K562 (cell line): ENCODE results near the gene CAMK1D. TPM values are rescaled to one million over a fixed set of nuclear protein-coding genes. Genes with fewer than 3 reads are reported as not detected.

Experiments
- ATAC-seq: fragments of 200-7000 bp; cut with Tn5 transposase; 3 replicates; pipeline ENCODE4 v1.9.1; 2020; ENCODE audit warnings: moderate library complexity
- BruUV-seq: library from RNA; stranded (reverse); fragments of 400-500 nt; replicated peaks from 2 replicates; lab custom pipeline; 2021; lab: Mats Ljungman, UMichigan
- CTCF ChIA-PET: fragments of 300-600 bp; formaldehyde crosslinking; extraction: SDS; loops from one replicate; lab custom pipeline; 2021; ENCODE audit warnings: low intra/inter-chr PET ratio; lab: Yijun Ruan, JAX
- POLR2A ChIA-PET: fragments of 300-600, 350-650 bp; sonication (Branson Sonifier 250); formaldehyde crosslinking; extraction: SDS; loops from one replicate; lab custom pipeline; 2021; ENCODE audit warnings: antibody characterized with exemption, inconsistent platforms; lab: Yijun Ruan, JAX
- DNase-seq, 4 experiments: peaks; one replicate each; pipeline versions ENCODE4 v3.0.0 to v3.0.0-alpha.2; 2011 to 2018; ENCODE audit warnings: low spot score in 3 of 4, mixed read lengths in 3 of 4; ENCODE audit errors: extremely low read depth in 1 of 4
- FAIRE-seq: peaks from 2 replicates; lab custom pipeline; 2011; peaks lifted over from hg19 to GRCh38; lab: Jason Lieb, UNC
- H2AFZ ChIP-seq: 2 replicates; pipeline ENCODE4 v1.6.0; 2011; ENCODE audit warnings: low read depth, low read length, control low read depth, inconsistent platforms
- H3K27ac ChIP-seq: fragments of 200-600 bp; 3 replicates; pipeline ENCODE4 v1.8.0; 2011; ENCODE audit warnings: low read depth, mild to moderate bottlenecking, control low read depth, inconsistent platforms, low read length, moderate library complexity, mixed read lengths; ENCODE audit errors: extremely low read depth
- H3K27me3 ChIP-seq, 2 experiments: fragments of 300-600 bp in 1 of 2; 2 replicates in 1 of 2; 3 replicates in 1 of 2; pipeline versions ENCODE4 v1.6.0 to v1.8.0; 2011; ENCODE audit warnings: inconsistent platforms in 2 of 2, low read length in 2 of 2, mild to moderate bottlenecking in 1 of 2, mixed read lengths in 1 of 2, moderate library complexity in 1 of 2; ENCODE audit not compliant: control insufficient read depth in 2 of 2, insufficient read depth in 2 of 2
- H3K36me3 ChIP-seq: fragments of 300-600 bp; 3 replicates; pipeline ENCODE4 v1.8.0; 2011; ENCODE audit warnings: mild to moderate bottlenecking, low read length, inconsistent platforms; ENCODE audit not compliant: control insufficient read depth, insufficient read depth
- H3K4me1 ChIP-seq, 2 experiments: fragments of 200-600 bp in 1 of 2; replicated peaks in 1 of 2; 2 replicates in 1 of 2; 3 replicates in 1 of 2; pipeline versions ENCODE4 v1.5.1 to v1.8.0; 2011; ENCODE audit warnings: inconsistent platforms in 2 of 2, low read length in 2 of 2, mild to moderate bottlenecking in 1 of 2, mixed read lengths in 1 of 2, moderate library complexity in 1 of 2; ENCODE audit not compliant: control insufficient read depth in 2 of 2, insufficient read depth in 2 of 2
- H3K4me2 ChIP-seq: 2 replicates; pipeline ENCODE4 v1.6.1; 2011; ENCODE audit warnings: low read length, control low read depth, inconsistent platforms, mixed read lengths; ENCODE audit not compliant: insufficient read depth
- H3K4me3 ChIP-seq: fragments of 200-600 bp; sonication (generic), shearing (Covaris generic); 2 replicates; pipeline ENCODE4 v1.5.1; 2016; ENCODE audit warnings: control low read depth, inconsistent platforms
- H3K79me2 ChIP-seq: fragments of 200-600 bp; 3 replicates; pipeline ENCODE4 v1.8.0; 2011; ENCODE audit warnings: low read length, inconsistent platforms; ENCODE audit not compliant: control insufficient read depth, insufficient read depth
- H3K9ac ChIP-seq, 2 experiments: 2 replicates each; pipeline versions ENCODE4 v1.6.0 to v1.6.1; 2011; ENCODE audit warnings: low read depth in 2 of 2, low read length in 2 of 2, control low read depth in 1 of 2, inconsistent platforms in 1 of 2, mild to moderate bottlenecking in 1 of 2, mixed read lengths in 1 of 2; ENCODE audit not compliant: insufficient read depth in 1 of 2
- H3K9me1 ChIP-seq: one replicate; pipeline ENCODE4 v1.6.0; 2011; ENCODE audit warnings: inconsistent platforms, mild to moderate bottlenecking, low read length, moderate library complexity; ENCODE audit not compliant: control insufficient read depth, insufficient read depth
- H3K9me3 ChIP-seq: replicated peaks from 2 replicates; pipeline ENCODE4 v1.5.1; 2011; ENCODE audit warnings: low read depth, low read length, inconsistent platforms; ENCODE audit not compliant: control insufficient read depth, insufficient read depth
- H4K20me1 ChIP-seq: replicated peaks from 2 replicates; pipeline ENCODE4 v1.6.1; 2011; ENCODE audit warnings: low read length, inconsistent platforms, mixed read lengths; ENCODE audit not compliant: control insufficient read depth, insufficient read depth
- BRD4 ChIP-seq: fragments of 200-600 bp; sonication (generic); IDR thresholded peaks from 2 replicates; pipeline ENCODE4 v1.6.1; 2017; ENCODE audit warnings: inconsistent platforms
- CBX3 ChIP-seq, 2 experiments: IDR thresholded peaks; 1 replicate in 1 of 2; 2 replicates in 1 of 2; pipeline ENCODE4 v1.6.1; 2012; ENCODE audit warnings: inconsistent platforms in 2 of 2, low read length in 2 of 2, borderline replicate concordance in 1 of 2, control low read depth in 1 of 2
- HLTF ChIP-seq: fragments of 450-650 bp; IDR thresholded peaks from 2 replicates; pipeline ENCODE4 v1.6.1; 2016
- KAT2B ChIP-seq: IDR thresholded peaks from one replicate; pipeline ENCODE4 v1.6.1; 2012; ENCODE audit warnings: low read depth, mild to moderate bottlenecking, control low read depth, inconsistent platforms, low read length, moderate library complexity
- MCM2 ChIP-seq: fragments of 450-650 bp; IDR thresholded peaks from 2 replicates; pipeline ENCODE4 v1.6.1; 2017; ENCODE audit warnings: low read depth, mild to moderate bottlenecking
- NR2C1 ChIP-seq, 2 experiments: fragments of 450-650 bp; IDR thresholded peaks; 2 replicates each; pipeline ENCODE4 v1.6.1; 2017; ENCODE audit warnings: mild to moderate bottlenecking in 2 of 2, antibody characterized with exemption in 1 of 2, inconsistent platforms in 1 of 2, missing compliant biosample characterization in 1 of 2, missing genetic modification characterization in 1 of 2
- RBM22 ChIP-seq: fragments of 200-400 bp; formaldehyde crosslinking; IDR thresholded peaks from 2 replicates; pipeline ENCODE4 v1.6.1; 2018; ENCODE audit warnings: low read length, low read depth; ENCODE audit not compliant: poor library complexity, severe bottlenecking
- SAFB2 ChIP-seq: fragments of 200-400 bp; formaldehyde crosslinking; IDR thresholded peaks from 2 replicates; pipeline ENCODE4 v1.6.1; 2018; ENCODE audit warnings: borderline replicate concordance, low read length, low read depth, moderate library complexity; ENCODE audit not compliant: severe bottlenecking
- SMAD3 ChIP-seq: fragments of 450-650 bp; formaldehyde crosslinking; conservative IDR thresholded peaks from 2 replicates; pipeline ENCODE4 v1.4.0; 2020; ENCODE audit warnings: mild to moderate bottlenecking
- TOE1 ChIP-seq, 2 experiments: fragments of 450-650 bp in 1 of 2; sonication (generic) in 1 of 2; formaldehyde crosslinking in 1 of 2; IDR thresholded peaks; 2 replicates each; pipeline versions ENCODE4 v1.7.1 to v1.8.0; 2016 to 2022; ENCODE audit warnings: borderline replicate concordance in 2 of 2, mild to moderate bottlenecking in 2 of 2, antibody characterized with exemption in 1 of 2, inconsistent platforms in 1 of 2, low read depth in 1 of 2, missing genetic modification reagents in 1 of 2, moderate library complexity in 1 of 2
- ZNF121 ChIP-seq: sonication (generic); formaldehyde crosslinking; conservative IDR thresholded peaks from 2 replicates; pipeline ENCODE4 v1.8.0; 2022; ENCODE audit warnings: missing genetic modification reagents
- WGBS: fragments of 100-300 bp; shearing (Covaris generic); methylation state at CpG from one replicate; pipeline ENCODE4 v1.1.6; 2016; ENCODE audit warnings: low coverage, mixed read lengths; ENCODE audit not compliant: insufficient coverage; ENCODE audit errors: missing lambda C conversion rate; 5-methylcytosine and 5-hydroxymethylcytosine counted together
- in situ Hi-C: fragments of 300-500 bp; cut with MboI; formaldehyde crosslinking; loops from 4 replicates; pipeline ENCODE4 v1.15.0; 2018; ENCODE audit warnings: inconsistent platforms, mixed read lengths
- intact Hi-C: fragments of 100-400 bp; cut with micrococcal nuclease; formaldehyde crosslinking; loops from 2 replicates; pipeline ENCODE4 v1.14.2; 2022
- polyA plus RNA-seq, 8 experiments: library from polyadenylated mRNA; depleted of rRNA in 4 of 8; stranded (reverse) in 5 of 8; unstranded in 3 of 8; fragments of >200 nt; fragmentation: Nextera tagmentation in 2 of 8; fragmentation: Illumina TruSeq in 1 of 8; extraction: Ambion mirVana in 2 of 8; extraction: Trizol in 1 of 8; gene quantifications; 2 replicates each; pipeline versions ENCODE4 v1.2.1 to v1.2.3, GENCODE V29; 2011 to 2014; ENCODE audit warnings: inconsistent platforms in 1 of 8, missing spikeins in 1 of 8
- total RNA-seq, 7 experiments: library from RNA; depleted of rRNA in 6 of 7; stranded (reverse); fragments of >200 nt in 6 of 7; fragmentation: Illumina TruSeq in 2 of 7; extraction: Trizol in 2 of 7; gene quantifications; 2 replicates each; pipeline versions ENCODE4 v1.2.1 to v1.2.3, GENCODE V29; 2011 to 2021; ENCODE audit warnings: low replicate concordance in 1 of 7
- TF ChIP-seq, protein P1 (sequence below): fragments of 250-450 bp; sonication (Bioruptor Pico); IDR thresholded peaks from 2 replicates; pipeline ENCODE4 v1.5.0; 2020; ENCODE audit warnings: mild to moderate bottlenecking
- TF ChIP-seq, protein P2 (sequence below): fragments of 450-650 bp; IDR thresholded peaks from 2 replicates; pipeline ENCODE4 v1.6.1; 2016; ENCODE audit warnings: mild to moderate bottlenecking
- TF ChIP-seq, protein P3 (sequence below): sonication (generic); formaldehyde crosslinking; IDR thresholded peaks from 2 replicates; pipeline ENCODE4 v1.8.0; 2023; ENCODE audit warnings: mild to moderate bottlenecking, missing genetic modification reagents

Gene CAMK1D
- total and polyA plus RNA-seq, 9 of the 15 experiments (the other 6 are each of a cell fraction or from before 2014, with no cell fraction given), result 0.12 to 0.24 (median 0.20) TPM; not detected in 5

DNA sequence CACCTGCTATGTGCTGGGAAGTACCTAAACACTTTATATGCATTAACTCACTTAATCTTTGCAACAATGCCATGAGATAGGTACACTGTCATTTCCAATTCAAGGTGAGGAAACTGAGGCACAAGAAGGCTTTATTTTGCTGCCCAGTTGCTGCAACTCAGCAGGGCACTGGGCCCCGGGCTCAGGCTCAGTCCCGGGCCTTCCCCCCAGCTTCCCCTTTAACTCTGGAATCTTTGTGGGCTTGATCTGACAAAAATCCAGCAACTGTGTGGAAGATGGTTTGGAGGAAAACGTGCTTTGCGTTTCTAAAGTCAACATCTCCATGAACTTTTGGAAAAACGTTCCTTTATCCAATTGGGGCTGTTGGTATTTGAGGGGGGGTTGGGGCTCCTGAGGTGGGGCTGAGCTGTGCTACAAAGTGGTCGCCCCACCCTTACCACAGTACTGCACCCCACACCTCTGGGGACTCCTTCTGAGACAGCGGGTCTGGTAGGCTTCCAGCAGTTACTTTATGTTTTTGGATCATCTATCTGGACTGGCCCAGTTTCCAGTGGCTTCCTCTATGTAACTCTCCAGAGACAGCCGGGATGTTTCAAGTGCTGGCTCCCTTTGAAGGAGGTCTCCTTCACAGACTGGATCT is 40.5 kb upstream of the CAMK1D start:
- no peaks in the 10 kb centered on the region for H3K79me2 ChIP-seq
- POLR2A ChIA-PET, result no interaction called here
- no peak for DNase-seq
- H3K36me3 ChIP-seq, result no peaks in the 10 kb centered on the region
- H3K27me3 ChIP-seq, result peaks cover 16 to 27% of the 10 kb centered on the region in 2 experiments
- H4K20me1 ChIP-seq, result no peaks in the 10 kb centered on the region
- no peak overlapping the region for H3K9ac ChIP-seq
- H3K9me1 ChIP-seq, result no peaks in the 10 kb centered on the region
- H3K4me2 ChIP-seq, result no peak overlapping the region
- CTCF ChIA-PET, result no interaction called here
- H3K9me3 ChIP-seq, result no peaks in the 10 kb centered on the region
- no peak overlapping the region for H3K27ac ChIP-seq
- intact Hi-C loops (no loop called here), in situ Hi-C loops (no loop called here)
- ATAC-seq, result no peak
- no peak overlapping the region for H3K4me3 ChIP-seq
- 5% methylated on average over 8 of the region's 8 CpGs for WGBS
- BruUV-seq, result no TSS peak
- no peak overlapping the region for H2AFZ ChIP-seq
- H3K4me1 ChIP-seq, result no peaks in the 10 kb centered on the region
- no peak for FAIRE-seq
- TF ChIP-seq, protein P1, sequence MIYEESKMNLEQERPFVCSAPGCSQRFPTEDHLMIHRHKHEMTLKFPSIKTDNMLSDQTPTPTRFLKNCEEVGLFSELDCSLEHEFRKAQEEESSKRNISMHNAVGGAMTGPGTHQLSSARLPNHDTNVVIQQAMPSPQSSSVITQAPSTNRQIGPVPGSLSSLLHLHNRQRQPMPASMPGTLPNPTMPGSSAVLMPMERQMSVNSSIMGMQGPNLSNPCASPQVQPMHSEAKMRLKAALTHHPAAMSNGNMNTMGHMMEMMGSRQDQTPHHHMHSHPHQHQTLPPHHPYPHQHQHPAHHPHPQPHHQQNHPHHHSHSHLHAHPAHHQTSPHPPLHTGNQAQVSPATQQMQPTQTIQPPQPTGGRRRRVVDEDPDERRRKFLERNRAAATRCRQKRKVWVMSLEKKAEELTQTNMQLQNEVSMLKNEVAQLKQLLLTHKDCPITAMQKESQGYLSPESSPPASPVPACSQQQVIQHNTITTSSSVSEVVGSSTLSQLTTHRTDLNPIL (CRISPR knock-in tag), result no peak
- TF ChIP-seq KAT2B, result no peak
- TF ChIP-seq HLTF, result no peak
- TF ChIP-seq RBM22, result no peak
- TF ChIP-seq SAFB2, result no peak
- no peak for TF ChIP-seq ZNF121
- no peak for TF ChIP-seq CBX3 (IDR thresholded peaks at IDR 0.05; ENCODE audit: borderline replicate concordance in 1 of 2, low read length in 2 of 2)
- TF ChIP-seq SMAD3 (CRISPR knock-in tag), result no peak
- no peak for TF ChIP-seq NR2C1 (IDR thresholded peaks at IDR 0.05)
- TF ChIP-seq NR2C1 (tag; IDR thresholded peaks at IDR 0.05), result no peak
- no peak for TF ChIP-seq MCM2
- TF ChIP-seq BRD4, result no peak
- TF ChIP-seq, protein P2, sequence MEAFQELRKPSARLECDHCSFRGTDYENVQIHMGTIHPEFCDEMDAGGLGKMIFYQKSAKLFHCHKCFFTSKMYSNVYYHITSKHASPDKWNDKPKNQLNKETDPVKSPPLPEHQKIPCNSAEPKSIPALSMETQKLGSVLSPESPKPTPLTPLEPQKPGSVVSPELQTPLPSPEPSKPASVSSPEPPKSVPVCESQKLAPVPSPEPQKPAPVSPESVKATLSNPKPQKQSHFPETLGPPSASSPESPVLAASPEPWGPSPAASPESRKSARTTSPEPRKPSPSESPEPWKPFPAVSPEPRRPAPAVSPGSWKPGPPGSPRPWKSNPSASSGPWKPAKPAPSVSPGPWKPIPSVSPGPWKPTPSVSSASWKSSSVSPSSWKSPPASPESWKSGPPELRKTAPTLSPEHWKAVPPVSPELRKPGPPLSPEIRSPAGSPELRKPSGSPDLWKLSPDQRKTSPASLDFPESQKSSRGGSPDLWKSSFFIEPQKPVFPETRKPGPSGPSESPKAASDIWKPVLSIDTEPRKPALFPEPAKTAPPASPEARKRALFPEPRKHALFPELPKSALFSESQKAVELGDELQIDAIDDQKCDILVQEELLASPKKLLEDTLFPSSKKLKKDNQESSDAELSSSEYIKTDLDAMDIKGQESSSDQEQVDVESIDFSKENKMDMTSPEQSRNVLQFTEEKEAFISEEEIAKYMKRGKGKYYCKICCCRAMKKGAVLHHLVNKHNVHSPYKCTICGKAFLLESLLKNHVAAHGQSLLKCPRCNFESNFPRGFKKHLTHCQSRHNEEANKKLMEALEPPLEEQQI, result no peak
- TF ChIP-seq, protein P3, sequence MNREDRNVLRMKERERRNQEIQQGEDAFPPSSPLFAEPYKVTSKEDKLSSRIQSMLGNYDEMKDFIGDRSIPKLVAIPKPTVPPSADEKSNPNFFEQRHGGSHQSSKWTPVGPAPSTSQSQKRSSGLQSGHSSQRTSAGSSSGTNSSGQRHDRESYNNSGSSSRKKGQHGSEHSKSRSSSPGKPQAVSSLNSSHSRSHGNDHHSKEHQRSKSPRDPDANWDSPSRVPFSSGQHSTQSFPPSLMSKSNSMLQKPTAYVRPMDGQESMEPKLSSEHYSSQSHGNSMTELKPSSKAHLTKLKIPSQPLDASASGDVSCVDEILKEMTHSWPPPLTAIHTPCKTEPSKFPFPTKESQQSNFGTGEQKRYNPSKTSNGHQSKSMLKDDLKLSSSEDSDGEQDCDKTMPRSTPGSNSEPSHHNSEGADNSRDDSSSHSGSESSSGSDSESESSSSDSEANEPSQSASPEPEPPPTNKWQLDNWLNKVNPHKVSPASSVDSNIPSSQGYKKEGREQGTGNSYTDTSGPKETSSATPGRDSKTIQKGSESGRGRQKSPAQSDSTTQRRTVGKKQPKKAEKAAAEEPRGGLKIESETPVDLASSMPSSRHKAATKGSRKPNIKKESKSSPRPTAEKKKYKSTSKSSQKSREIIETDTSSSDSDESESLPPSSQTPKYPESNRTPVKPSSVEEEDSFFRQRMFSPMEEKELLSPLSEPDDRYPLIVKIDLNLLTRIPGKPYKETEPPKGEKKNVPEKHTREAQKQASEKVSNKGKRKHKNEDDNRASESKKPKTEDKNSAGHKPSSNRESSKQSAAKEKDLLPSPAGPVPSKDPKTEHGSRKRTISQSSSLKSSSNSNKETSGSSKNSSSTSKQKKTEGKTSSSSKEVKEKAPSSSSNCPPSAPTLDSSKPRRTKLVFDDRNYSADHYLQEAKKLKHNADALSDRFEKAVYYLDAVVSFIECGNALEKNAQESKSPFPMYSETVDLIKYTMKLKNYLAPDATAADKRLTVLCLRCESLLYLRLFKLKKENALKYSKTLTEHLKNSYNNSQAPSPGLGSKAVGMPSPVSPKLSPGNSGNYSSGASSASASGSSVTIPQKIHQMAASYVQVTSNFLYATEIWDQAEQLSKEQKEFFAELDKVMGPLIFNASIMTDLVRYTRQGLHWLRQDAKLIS (CRISPR knock-in tag), result no peak
- no peak for TF ChIP-seq TOE1 (IDR thresholded peaks at IDR 0.05; ENCODE audit: borderline replicate concordance)
- no peak for TF ChIP-seq TOE1 (CRISPR knock-in tag; IDR thresholded peaks at IDR 0.05; ENCODE audit: borderline replicate concordance, low read depth)
